ACC112 (cell line): Measurements from ENCODE around the gene SMARCC1.

Source experiments
- H2AFZ ChIP-seq: fragments of 200-600 bp; sonication (generic); one replicate; pipeline ENCODE4 v1.6.0; 2017; ENCODE audit warnings: antibody characterized with exemption, low read length; ENCODE audit not compliant: unreplicated experiment
- H3K27ac ChIP-seq: fragments of 200-600 bp; sonication (generic); 2 replicates; pipeline ENCODE4 v1.5.1; 2014; ENCODE audit warnings: low read depth, mild to moderate bottlenecking, antibody characterized with exemption, low read length, moderate library complexity
- H3K27me3 ChIP-seq: fragments of 200-600 bp; sonication (generic); 2 replicates; pipeline ENCODE4 v1.6.1; 2014; ENCODE audit warnings: mild to moderate bottlenecking, antibody characterized with exemption, low read length, moderate library complexity, mixed read lengths; ENCODE audit not compliant: insufficient read depth
- H3K36me3 ChIP-seq: fragments of 200-600 bp; sonication (generic); 2 replicates; pipeline ENCODE4 v1.6.1; 2016; ENCODE audit warnings: mild to moderate bottlenecking, antibody characterized with exemption, low read length, moderate library complexity, mixed read lengths; ENCODE audit not compliant: insufficient read depth
- H3K4me1 ChIP-seq: fragments of 200-600 bp; sonication (generic); one replicate; pipeline ENCODE4 v1.6.1; 2016; ENCODE audit warnings: low read length, mixed read lengths; ENCODE audit not compliant: insufficient read depth, unreplicated experiment, control insufficient read depth
- H3K4me3 ChIP-seq: fragments of 200-600 bp; sonication (generic); 2 replicates; pipeline ENCODE4 v1.5.1; 2014; ENCODE audit warnings: mild to moderate bottlenecking, low read depth, low read length
- H3K79me2 ChIP-seq: fragments of 200-600 bp; sonication (generic); one replicate; pipeline ENCODE4 v1.6.0; 2016; ENCODE audit warnings: low read length; ENCODE audit not compliant: control insufficient read depth, unreplicated experiment, insufficient read depth

SMARCC1 gene

GRCh38 chr3:47556351-47556750, 225.3 kb downstream of the SMARCC1 start:
- no peak overlapping the region for H3K27ac ChIP-seq

GRCh38 chr3:47554335-47554734, 227.4 kb downstream of the SMARCC1 start:
- Histone ChIP-seq H3K27me3 (peaks cover 32% of the 10 kb centered on the region), H2AFZ (no peak overlapping the region), H3K27ac (no peak overlapping the region)

More at GRCh38 chr3:47556351-47556750, 225.3 kb downstream of the SMARCC1 start:
- H3K36me3 ChIP-seq = no peaks in the 10 kb centered on the region
- H3K4me3 ChIP-seq = no peak overlapping the region
- no peaks in the 10 kb centered on the region for H3K4me1 ChIP-seq
- no peaks in the 10 kb centered on the region for H3K79me2 ChIP-seq
- H3K27me3 ChIP-seq = peaks cover 19% of the 10 kb centered on the region
- H2AFZ ChIP-seq = no peak overlapping the region

GRCh38 chr3:47553407-47553806, 228.3 kb downstream of the SMARCC1 start:
- H3K36me3 ChIP-seq = no peaks in the 10 kb centered on the region
- no peak overlapping the region for H3K27ac ChIP-seq
- no peak overlapping the region for H2AFZ ChIP-seq
- H3K79me2 ChIP-seq = no peaks in the 10 kb centered on the region
- H3K27me3 ChIP-seq = peaks cover 38% of the 10 kb centered on the region
- H3K4me1 ChIP-seq = no peaks in the 10 kb centered on the region
- no peak overlapping the region for H3K4me3 ChIP-seq

More at GRCh38 chr3:47554335-47554734, 227.4 kb downstream of the SMARCC1 start:
- H3K4me1 ChIP-seq = no peaks in the 10 kb centered on the region
- H3K4me3 ChIP-seq = no peak overlapping the region
- no peaks in the 10 kb centered on the region for H3K36me3 ChIP-seq
- no peaks in the 10 kb centered on the region for H3K79me2 ChIP-seq

- Histone ChIP-seq H3K4me3 (no peak overlapping the region), H3K36me3 (no peaks in the 10 kb centered on the region), H2AFZ (no peak overlapping the region), H3K79me2 (no peaks in the 10 kb centered on the region), H3K27ac (no peak overlapping the region), H3K27me3 (peaks cover 4% of the 10 kb centered on the region), H3K4me1 (no peaks in the 10 kb centered on the region)
These were observed 239.1 kb downstream of the SMARCC1 start for GRCh38 chr3:47542471-47543173.

GRCh38 chr3:47541583-47542108, 240.0 kb downstream of the SMARCC1 start:
- no peak overlapping the region for H3K4me3 ChIP-seq
- H3K79me2 ChIP-seq = no peaks in the 10 kb centered on the region
- H3K36me3 ChIP-seq = no peaks in the 10 kb centered on the region
- no peak overlapping the region for H2AFZ ChIP-seq
- H3K27me3 ChIP-seq = no peaks in the 10 kb centered on the region
- H3K4me1 ChIP-seq = no peaks in the 10 kb centered on the region
- H3K27ac ChIP-seq = no peak overlapping the region

GRCh38 chr3:47540281-47540680, 241.4 kb downstream of the SMARCC1 start:
- Histone ChIP-seq H2AFZ (no peak overlapping the region), H3K79me2 (no peaks in the 10 kb centered on the region), H3K4me1 (no peaks in the 10 kb centered on the region), H3K36me3 (no peaks in the 10 kb centered on the region), H3K27me3 (no peaks in the 10 kb centered on the region), H3K4me3 (no peak overlapping the region), H3K27ac (no peak overlapping the region)

- Histone ChIP-seq H2AFZ (no peak overlapping the region), H3K4me1 (no peaks in the 10 kb centered on the region), H3K27me3 (peaks cover 4% of the 10 kb centered on the region; the same call in 1 of the 2 replicates), H3K4me3 (no peak overlapping the region), H3K79me2 (no peaks in the 10 kb centered on the region), H3K27ac (no peak overlapping the region), H3K36me3 (no peaks in the 10 kb centered on the region)
These were observed 244.7 kb downstream of the SMARCC1 start for GRCh38 chr3:47536967-47537366.

- no peak overlapping the region for H3K27ac ChIP-seq
These were observed 245.3 kb downstream of the SMARCC1 start for GRCh38 chr3:47536221-47536891.

More at GRCh38 chr3:47536221-47536891, 245.3 kb downstream of the SMARCC1 start:
- no peak overlapping the region for H3K4me3 ChIP-seq
- H2AFZ ChIP-seq = no peak overlapping the region
- no peaks in the 10 kb centered on the region for H3K36me3 ChIP-seq
- peaks cover 4% of the 10 kb centered on the region; the same call in 1 of the 2 replicates for H3K27me3 ChIP-seq
- H3K4me1 ChIP-seq = no peaks in the 10 kb centered on the region
- no peaks in the 10 kb centered on the region for H3K79me2 ChIP-seq
